Stimulated activated CD8-positive, alpha-beta memory T cell treated with anti-CD3 and anti-CD28 coated beads, Interleukin-7, amount 100 ng/mL, for 24 hours (primary cell): ENCODE measurements around the gene FIGLA.

Experiments
- DNase-seq: peaks from one replicate; pipeline ENCODE4 v3.0.0-alpha.2; 2020; ENCODE audit warnings: low read depth

The FIGLA gene

GRCh38 chr2:70775141-70775540 is 15.3 kb downstream of the FIGLA start:
- no peak for DNase-seq

GRCh38 chr2:70772486-70773155 is 17.8 kb downstream of the FIGLA start:
- DNase-seq, result no peak

GRCh38 chr2:70771446-70771845 is 19.0 kb downstream of the FIGLA start:
- DNase-seq, result no peak

GRCh38 chr2:70769450-70769849 is 21.0 kb downstream of the FIGLA start:
- DNase-seq, result no peak

- no peak for DNase-seq
Measured at GRCh38 chr2:70768590-70769085, 21.8 kb downstream of the FIGLA start.

GRCh38 chr2:70767699-70768589 is 22.5 kb downstream of the FIGLA start, which contains the start of gene ADD2:
Gene ADD2 (minus strand): TSS chr2:70768200. CDS start chr2:70706408, 61,792 bp downstream.
- no peak for DNase-seq

GRCh38 chr2:70767079-70767698 is 23.3 kb downstream of the FIGLA start:
- no peak for DNase-seq

GRCh38 chr2:70766357-70767078 is 23.9 kb downstream of the FIGLA start:
- DNase-seq, result no peak

GRCh38 chr2:70765507-70765906 is 24.9 kb downstream of the FIGLA start:
- no peak for DNase-seq

GRCh38 chr2:70759446-70759845 is 31.0 kb downstream of the FIGLA start:
- no peak for DNase-seq

- DNase-seq, result no peak
Measured at GRCh38 chr2:70757966-70758365, 32.5 kb downstream of the FIGLA start.

GRCh38 chr2:70757360-70757759 is 33.1 kb downstream of the FIGLA start:
- no peak for DNase-seq

- DNase-seq, result no peak
Measured at GRCh38 chr2:70756128-70756527, 34.3 kb downstream of the FIGLA start.

GRCh38 chr2:70753902-70754301 is 36.5 kb downstream of the FIGLA start:
- DNase-seq, result no peak

GRCh38 chr2:70753031-70753430 is 37.4 kb downstream of the FIGLA start:
- no peak for DNase-seq

GRCh38 chr2:70752396-70752795 is 38.0 kb downstream of the FIGLA start:
- no peak for DNase-seq

GRCh38 chr2:70751881-70752280 is 38.6 kb downstream of the FIGLA start:
- no peak for DNase-seq

GRCh38 chr2:70750320-70750719 is 40.1 kb downstream of the FIGLA start:
- DNase-seq, result no peak

- no peak for DNase-seq
Measured at GRCh38 chr2:70748002-70748784, 42.2 kb downstream of the FIGLA start.

- no peak for DNase-seq
Measured at GRCh38 chr2:70747284-70747683, 43.2 kb downstream of the FIGLA start.
